Fibroblast of pulmonary artery (primary cell): ENCODE data around the gene EIF4A3.

Source experiments
- DNase-seq: peaks from one replicate; pipeline ENCODE4 v3.0.0-alpha.2; 2010; ENCODE audit warnings: low read depth
- H3K4me3 ChIP-seq: replicated peaks from 2 replicates; pipeline ENCODE4 v1.5.1; 2011; ENCODE audit warnings: low read depth, mild to moderate bottlenecking, control low read depth, low read length, moderate library complexity
- TF ChIP-seq, protein P1 (sequence below): IDR thresholded peaks from 2 replicates; pipeline ENCODE4 v1.5.1; 2011; ENCODE audit warnings: mild to moderate bottlenecking, control low read depth, low read length, inconsistent platforms; ENCODE audit errors: missing control alignments

The EIF4A3 gene

DNA sequence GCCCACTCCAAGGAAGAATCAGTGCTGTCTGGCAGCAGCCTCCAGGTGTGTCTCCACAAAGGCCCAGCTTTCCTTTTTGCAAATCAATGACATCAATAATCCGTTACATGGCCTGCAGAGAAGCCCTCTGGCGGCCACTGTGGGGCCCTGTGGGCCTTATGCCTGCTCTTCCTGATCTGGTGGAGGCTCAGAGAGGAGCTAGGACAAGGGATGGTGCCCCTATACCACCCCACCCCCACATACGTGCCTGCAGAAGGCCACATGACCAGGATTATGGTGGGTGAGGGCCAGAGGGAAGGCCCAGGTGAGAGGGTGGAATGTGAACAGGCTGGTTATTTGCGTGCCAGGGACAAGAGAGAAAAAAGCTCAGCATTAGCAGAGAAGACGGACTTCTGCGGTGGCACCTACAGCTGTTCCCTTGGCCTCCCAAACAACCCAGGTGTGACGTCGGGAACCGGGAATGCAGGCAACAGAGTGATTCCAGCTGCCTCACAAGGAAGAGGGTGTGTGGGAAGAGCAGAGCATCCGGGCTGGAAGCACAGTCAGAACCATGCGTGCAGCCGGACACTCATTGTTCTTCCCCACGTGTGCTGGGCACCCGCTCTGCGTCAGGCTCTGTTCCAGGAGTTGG is 22.5 kb downstream of the EIF4A3 start:
- TF ChIP-seq, protein P1, sequence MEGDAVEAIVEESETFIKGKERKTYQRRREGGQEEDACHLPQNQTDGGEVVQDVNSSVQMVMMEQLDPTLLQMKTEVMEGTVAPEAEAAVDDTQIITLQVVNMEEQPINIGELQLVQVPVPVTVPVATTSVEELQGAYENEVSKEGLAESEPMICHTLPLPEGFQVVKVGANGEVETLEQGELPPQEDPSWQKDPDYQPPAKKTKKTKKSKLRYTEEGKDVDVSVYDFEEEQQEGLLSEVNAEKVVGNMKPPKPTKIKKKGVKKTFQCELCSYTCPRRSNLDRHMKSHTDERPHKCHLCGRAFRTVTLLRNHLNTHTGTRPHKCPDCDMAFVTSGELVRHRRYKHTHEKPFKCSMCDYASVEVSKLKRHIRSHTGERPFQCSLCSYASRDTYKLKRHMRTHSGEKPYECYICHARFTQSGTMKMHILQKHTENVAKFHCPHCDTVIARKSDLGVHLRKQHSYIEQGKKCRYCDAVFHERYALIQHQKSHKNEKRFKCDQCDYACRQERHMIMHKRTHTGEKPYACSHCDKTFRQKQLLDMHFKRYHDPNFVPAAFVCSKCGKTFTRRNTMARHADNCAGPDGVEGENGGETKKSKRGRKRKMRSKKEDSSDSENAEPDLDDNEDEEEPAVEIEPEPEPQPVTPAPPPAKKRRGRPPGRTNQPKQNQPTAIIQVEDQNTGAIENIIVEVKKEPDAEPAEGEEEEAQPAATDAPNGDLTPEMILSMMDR = peak; percentile 57
- H3K4me3 ChIP-seq = no peak overlapping the region
- DNase-seq = peak; percentile 89

DNA sequence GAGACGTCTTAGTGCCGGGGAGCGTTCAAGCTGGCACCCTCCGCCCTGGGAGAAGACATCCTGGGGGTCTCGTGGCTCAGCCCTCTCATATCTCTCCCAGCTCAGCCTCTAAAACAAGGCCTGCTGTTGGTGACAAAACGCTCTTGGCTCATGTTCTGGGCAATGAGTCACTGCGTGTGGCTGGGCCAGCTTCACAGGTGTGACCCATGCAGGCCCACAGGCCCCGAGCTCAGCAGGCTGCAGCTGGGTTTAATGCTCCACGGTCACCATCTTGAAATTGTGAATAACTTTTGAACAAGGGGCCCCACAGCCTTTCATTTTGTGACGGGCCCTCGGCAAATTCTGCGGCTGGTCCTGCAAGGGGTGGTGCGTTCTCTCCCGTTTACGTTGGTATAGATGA is 23.1 kb downstream of the EIF4A3 start:
- peak; percentile 48 for DNase-seq
- TF ChIP-seq, protein P1 = no peak
- H3K4me3 ChIP-seq = no peak overlapping the region

DNA sequence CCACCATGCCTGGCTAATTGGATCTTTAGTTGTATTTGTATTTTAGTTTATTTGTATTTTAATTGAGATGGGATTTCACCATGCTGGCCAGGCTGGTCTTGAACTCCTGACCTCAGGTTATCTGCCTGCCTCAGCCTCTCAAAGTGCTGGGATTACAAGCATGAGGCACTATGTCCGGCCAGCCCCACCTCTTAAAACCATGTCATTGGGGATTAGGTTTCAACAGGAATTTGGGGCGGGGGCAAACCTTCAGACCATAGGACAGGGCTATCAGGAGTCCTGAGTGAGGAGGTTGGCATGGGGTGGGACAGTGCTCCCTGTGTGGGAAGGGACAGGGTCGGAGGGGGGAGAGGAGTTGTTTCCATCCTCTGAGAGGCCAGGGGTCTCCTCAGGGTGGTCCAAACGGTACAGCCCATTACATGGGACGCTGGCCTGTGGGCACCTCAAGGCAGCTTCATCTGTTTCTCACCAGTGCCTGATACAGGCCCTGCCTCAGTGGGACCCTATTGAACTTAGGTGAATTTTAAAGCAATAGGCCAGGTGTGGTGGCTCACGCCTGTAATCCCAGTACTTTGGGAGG is 23.9 kb downstream of the EIF4A3 start:
- no peak for DNase-seq
- TF ChIP-seq, protein P1 = no peak
- no peak overlapping the region for H3K4me3 ChIP-seq

DNA sequence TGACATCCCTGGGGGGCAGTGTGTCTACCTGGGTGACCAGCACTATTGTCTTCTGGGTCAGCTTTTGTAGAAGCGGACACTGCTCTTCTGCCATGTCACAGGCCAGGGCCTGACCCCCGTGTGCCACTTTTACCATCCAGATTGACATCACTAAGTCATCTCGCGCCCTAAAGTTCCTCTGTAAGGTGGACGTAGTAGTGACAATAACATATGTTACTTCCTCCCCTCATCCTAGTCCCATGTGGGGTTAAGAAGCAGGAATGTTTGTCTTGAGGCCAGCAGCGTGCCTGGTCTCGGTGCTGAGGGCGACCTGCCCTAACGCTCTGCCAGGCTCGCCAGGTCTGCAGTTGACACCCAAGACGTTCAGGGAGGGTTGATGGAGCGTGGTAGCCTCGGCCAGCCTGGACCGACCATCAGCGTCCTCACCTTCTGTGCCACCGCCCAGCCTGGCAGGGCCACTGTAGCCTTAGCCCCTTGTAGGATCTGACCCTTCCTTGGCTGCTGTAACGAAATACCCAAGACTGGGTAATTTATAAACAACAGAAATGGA is 24.8 kb downstream of the EIF4A3 start:
- no peak for DNase-seq
- TF ChIP-seq, protein P1 = no peak
- H3K4me3 ChIP-seq = no peak overlapping the region

DNA sequence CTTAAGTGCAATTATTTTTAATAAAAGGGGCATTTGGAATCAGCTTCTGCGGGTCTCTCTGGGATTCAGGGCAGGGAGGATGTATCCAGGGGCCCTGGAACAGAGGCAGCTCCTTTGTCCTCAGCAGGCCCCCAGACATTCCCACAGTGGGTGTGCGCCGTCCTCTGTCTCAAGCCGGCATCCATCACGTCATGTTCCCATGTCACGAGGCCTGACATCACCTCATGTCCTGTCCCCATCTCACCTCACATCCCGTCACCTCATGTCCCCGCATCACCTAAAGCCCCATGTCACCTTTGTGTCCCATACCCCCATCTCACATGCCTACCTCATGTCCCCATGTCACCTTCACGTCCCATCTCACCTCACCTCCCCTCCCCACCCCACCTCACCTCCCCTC is 27.1 kb downstream of the EIF4A3 start:
- TF ChIP-seq, protein P1 = no peak
- no peak overlapping the region for H3K4me3 ChIP-seq
- DNase-seq = no peak

DNA sequence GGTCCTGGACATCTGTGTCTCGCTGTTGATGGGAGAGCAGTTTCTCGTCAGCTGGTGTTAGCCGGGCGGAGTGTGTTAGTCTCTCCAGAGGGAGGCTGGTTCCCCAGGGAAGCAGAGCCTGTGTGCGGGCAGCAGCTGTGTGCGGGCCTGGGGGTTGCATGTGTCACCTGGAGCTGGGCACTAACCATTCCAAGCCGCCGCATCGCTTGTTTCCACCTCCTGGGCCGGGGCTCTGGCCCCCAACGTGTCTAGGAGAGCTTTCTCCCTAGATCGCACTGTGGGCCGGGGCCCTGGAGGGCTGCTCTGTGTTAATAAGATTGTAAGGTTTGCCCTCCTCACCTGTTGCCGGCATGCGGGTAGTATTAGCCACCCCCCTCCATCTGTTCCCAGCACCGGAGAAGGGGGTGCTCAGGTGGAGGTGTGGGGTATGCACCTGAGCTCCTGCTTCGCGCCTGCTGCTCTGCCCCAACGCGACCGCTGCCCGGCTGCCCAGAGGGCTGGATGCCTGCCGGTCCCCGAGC is 27.6 kb downstream of the EIF4A3 start:
- TF ChIP-seq, protein P1 = no peak
- DNase-seq = no peak
- no peak overlapping the region for H3K4me3 ChIP-seq
